Measurements from ENCODE around the gene MPV17. TPM values are rescaled to one million over a fixed set of nuclear protein-coding genes. Genes with fewer than 3 reads are reported as not detected.
A peak's percentile ranks its signal among the peaks of the same experiment; 100 is the strongest.

Gene MPV17
- total and polyA plus RNA-seq, 9 of the 15 experiments (the other 6 are each of a cell fraction or from before 2014, with no cell fraction given), result 54.7 to 140 (median 70.2) TPM

GRCh38 chr2:27356382-27357181 is 33.7 kb upstream of the MPV17 start, which contains the start of gene GTF3C2 (continued):
- no peak for TF ChIP-seq ZNF551 (CRISPR knock-in tag; IDR thresholded peaks at IDR 0.05)
- no peak for TF ChIP-seq DPF2 (IDR thresholded peaks at IDR 0.05)
- TF ChIP-seq MXD1 (CRISPR knock-in tag; IDR thresholded peaks at IDR 0.05; ENCODE audit: borderline replicate concordance, poor library complexity, severe bottlenecking), result peak; percentile 79
- peak; percentile 100 for TF ChIP-seq ZNF740 (CRISPR knock-in tag; IDR thresholded peaks at IDR 0.05)
- peak in 1 of 2 experiments; percentile 97; a peak in 2 of 4 replicates for TF ChIP-seq ZNF740 (tag; IDR thresholded peaks at IDR 0.05)
- no peak for TF ChIP-seq RNF219 (CRISPR knock-in tag; IDR thresholded peaks at IDR 0.05)
- TF ChIP-seq SRF (CRISPR knock-in tag; IDR thresholded peaks at IDR 0.05), result 0 out of 4 replicates have a peak, but pooled peaks of 1 of the 2 experiments have one; percentile 12
- no peak for TF ChIP-seq NEUROD1 (IDR thresholded peaks at IDR 0.05; ENCODE audit: borderline replicate concordance, low read depth, low read length, partially characterized antibody)
- peak in 1 of 2 experiments; percentile 77; a peak in 1 of 4 replicates for TF ChIP-seq ZNF639 (CRISPR knock-in tag; conservative IDR thresholded peaks at IDR 0.05 in 1 of 2, IDR thresholded peaks at IDR 0.05 in 1 of 2)
- peak; percentile 33; the same call in 1 of the 2 replicates for TF ChIP-seq ZBTB7A (IDR thresholded peaks at IDR 0.05; ENCODE audit: borderline replicate concordance, control insufficient read depth, low read depth, low read length)
- TF ChIP-seq EHMT2 (IDR thresholded peaks at IDR 0.05), result no peak
- TF ChIP-seq MXI1 (IDR thresholded peaks at IDR 0.05; ENCODE audit: low read depth, low read length), result peak; percentile 91
- TF ChIP-seq GMEB1 (CRISPR knock-in tag; IDR thresholded peaks at IDR 0.05), result peak; percentile 63
- TF ChIP-seq RBM25 (IDR thresholded peaks at IDR 0.05; ENCODE audit: low read depth, low read length, severe bottlenecking), result no peak
- TF ChIP-seq MITF (IDR thresholded peaks at IDR 0.05), result no peak; the same call in 1 of the 2 replicates
- TF ChIP-seq ZBTB1 (CRISPR knock-in tag; IDR thresholded peaks at IDR 0.05; ENCODE audit: borderline replicate concordance, low read depth), result 0 out of 2 replicates have a peak, but pooled peaks have one; percentile 68
- no peak for TF ChIP-seq ZNF133 (CRISPR knock-in tag; IDR thresholded peaks at IDR 0.05)

Data from K562 (cell line).